Measurements from ENCODE around the gene NDEL1.

DNA sequence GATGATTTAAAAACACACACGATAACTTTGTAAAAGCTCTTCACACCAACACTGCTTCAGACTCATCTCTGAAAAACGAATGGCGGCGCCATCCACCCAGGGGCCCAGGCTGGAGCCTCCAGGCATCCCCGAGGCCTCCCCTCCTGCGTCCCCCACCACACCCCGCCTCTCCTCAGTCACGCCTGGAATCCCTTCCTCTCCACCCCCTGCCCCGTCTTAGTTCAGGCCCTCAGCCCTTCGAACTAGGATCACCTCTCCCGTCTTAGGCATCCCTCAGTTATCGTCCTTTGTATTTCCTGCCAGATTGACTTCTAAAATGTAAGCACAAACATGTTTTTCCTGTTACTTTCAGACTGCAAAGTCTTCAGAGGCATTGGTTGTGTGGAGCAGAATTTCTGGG, 58.3 kb downstream of the NDEL1 start:
- TF ChIP-seq POLR2A (IDR thresholded peaks at IDR 0.05) (no peak), CTCF (IDR thresholded peaks at IDR 0.05) (no peak)
